ENCODE data around the gene KCNH3.
"Not testable (repeated sequence)": the region's sequence is repeated elsewhere in the genome, so short reads cannot be mapped to it uniquely, and the experiment has no call there.

The KCNH3 gene

GRCh38 chr12:49588281-49588680 is 49.5 kb downstream of the KCNH3 start:
- DNase-seq (ENCODE audit: low spot score): no peak

- DNase-seq (ENCODE audit: low spot score): no peak
Observed at GRCh38 chr12:49588721-49589516, 50.1 kb downstream of the KCNH3 start.

GRCh38 chr12:49598527-49598926 is 59.7 kb downstream of the KCNH3 start:
- DNase-seq (ENCODE audit: low spot score): no peak

GRCh38 chr12:49599961-49600360 is 61.1 kb downstream of the KCNH3 start:
- DNase-seq (ENCODE audit: low spot score): no peak

- no peak for DNase-seq (ENCODE audit: low spot score)
Observed at GRCh38 chr12:49603721-49604120, 64.9 kb downstream of the KCNH3 start.

- no peak for DNase-seq (ENCODE audit: low spot score)
Observed at GRCh38 chr12:49604856-49605255, 66.0 kb downstream of the KCNH3 start.

GRCh38 chr12:49605539-49605938 is 66.7 kb downstream of the KCNH3 start, which contains the start of gene FAM186B:
FAM186B (minus strand) TSS chr12:49605639; CDS start chr12:49605477, 162 bp downstream.
- not testable (repeated sequence) for DNase-seq (ENCODE audit: low spot score)

Data from CD4-positive, alpha-beta T cell treated with Interleukin-2 at 100 ng/mL for 4 hours (primary cell).